GM21360 (cell line): ENCODE measurements around the gene SV2C.
"Not testable (repeated sequence)": the region's sequence is repeated elsewhere in the genome, so short reads cannot be mapped to it uniquely, and the experiment has no call there.

Experiments
- ATAC-seq: cut with Tn5 transposase; IDR thresholded peaks from one replicate; pipeline ENCODE4 v1.9.1; 2021; ENCODE audit warnings: mild to moderate bottlenecking, moderate library complexity; ENCODE audit not compliant: unreplicated experiment

SV2C gene

DNA sequence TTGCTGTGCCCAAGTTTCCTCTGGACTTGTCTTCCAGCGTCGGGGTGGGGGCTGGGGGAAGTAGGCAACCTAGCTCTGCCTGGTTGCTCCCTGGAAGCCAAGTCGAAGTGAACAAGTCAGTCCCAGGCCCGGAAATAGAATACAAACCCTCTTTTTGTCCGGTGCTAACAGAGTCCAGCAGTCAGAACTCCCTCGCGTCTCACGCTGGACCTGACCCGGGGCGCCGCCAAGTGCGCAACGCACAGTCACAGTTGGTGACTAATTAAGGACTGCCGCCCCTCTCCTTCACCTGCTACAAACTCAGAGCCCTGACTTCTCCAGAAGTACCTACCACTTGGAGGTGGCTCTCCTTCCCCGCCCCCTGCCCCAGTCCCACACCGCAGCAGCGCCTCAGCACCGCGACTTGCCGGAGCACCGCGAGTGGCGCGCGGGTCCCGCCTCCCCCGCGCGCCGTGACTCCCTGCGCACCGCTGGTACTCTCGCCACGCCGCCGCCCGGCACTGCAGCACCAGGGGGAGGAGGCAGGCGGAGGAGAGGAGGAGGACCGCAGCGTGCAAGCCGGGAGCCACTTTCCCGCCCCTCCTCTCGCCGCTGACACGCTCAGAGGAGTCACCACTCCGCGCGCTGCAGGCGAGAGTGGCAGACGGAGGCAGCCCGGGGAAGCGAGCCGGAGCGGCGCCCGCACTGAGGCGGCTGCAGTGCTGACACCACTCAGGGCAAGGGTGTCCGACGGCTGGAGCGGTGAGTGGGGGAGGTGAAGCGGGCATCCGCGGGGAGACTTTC lies at the start of gene SV2C:
Gene SV2C, plus strand, starts transcription at position 612 of the 783 bp plus-strand sequence. CDS start 48,368 bp downstream, outside the sequence.
- no peak for ATAC-seq

DNA sequence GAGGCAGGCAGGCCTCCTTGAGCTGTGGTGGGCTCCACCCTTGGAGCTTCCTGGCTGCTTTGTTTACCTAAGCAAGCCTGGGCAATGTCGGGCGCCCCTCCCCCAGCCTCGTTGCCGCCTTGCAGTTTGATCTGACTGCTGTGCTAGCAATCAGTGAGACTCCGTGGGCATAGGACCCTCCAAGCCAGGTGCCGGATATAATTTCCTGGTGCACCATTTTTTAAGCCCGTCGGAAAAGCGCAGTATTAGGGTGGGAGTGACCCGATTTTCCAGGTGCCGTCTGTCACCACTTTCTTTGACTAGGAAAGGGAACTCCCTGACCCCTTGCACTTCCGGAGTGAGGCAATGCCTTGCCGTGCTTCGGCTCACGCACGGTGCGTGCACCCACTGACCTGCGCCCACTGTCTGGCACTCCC lies 45.4 kb upstream of the SV2C start:
- not testable (repeated sequence) for ATAC-seq

- no peak for ATAC-seq
These were observed 45.0 kb upstream of the SV2C start for GRCh38 chr5:76038212-76038611.

- ATAC-seq, result no peak
These were observed 42.4 kb upstream of the SV2C start for GRCh38 chr5:76040806-76041205.

- ATAC-seq, result no peak
These were observed 41.3 kb upstream of the SV2C start for GRCh38 chr5:76041863-76042262.

DNA sequence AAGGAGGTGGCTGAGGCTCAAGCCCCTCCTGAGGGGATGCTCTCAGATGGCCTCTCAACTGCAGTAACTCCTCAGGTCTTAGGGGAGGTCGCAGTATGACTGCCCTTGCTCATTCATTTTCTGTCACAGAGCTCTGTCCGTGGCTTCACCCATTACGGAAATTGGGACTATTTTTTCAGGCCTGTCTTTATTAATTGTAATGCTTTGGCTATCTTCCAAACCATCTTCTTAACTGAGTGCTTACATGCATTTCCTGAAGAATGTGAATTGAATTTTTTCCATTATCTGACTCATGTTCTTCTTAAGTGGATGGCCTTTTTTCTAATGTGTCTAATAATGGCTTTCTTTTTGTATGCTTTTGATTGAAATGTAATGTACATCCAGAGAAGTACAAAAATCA lies 36.4 kb upstream of the SV2C start:
- ATAC-seq, result no peak

DNA sequence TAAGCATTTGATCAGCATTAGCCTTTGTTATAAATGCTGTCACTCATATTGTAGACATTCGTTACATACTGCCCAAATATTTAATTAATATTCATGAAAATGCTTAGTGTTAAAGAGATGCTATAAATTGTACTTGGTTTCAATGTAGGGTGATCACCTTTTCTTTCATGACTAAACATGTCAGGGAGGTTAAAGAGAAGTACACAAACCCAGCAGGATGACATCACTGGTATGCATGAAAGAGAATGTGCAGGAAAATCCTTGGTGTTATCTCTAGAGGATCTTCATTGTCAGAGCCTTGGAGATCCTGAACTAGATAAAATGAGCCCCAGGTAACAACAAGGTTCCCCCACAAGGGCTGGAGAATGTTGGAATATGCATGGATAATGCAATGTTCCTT lies 33.0 kb upstream of the SV2C start:
- no peak for ATAC-seq

DNA sequence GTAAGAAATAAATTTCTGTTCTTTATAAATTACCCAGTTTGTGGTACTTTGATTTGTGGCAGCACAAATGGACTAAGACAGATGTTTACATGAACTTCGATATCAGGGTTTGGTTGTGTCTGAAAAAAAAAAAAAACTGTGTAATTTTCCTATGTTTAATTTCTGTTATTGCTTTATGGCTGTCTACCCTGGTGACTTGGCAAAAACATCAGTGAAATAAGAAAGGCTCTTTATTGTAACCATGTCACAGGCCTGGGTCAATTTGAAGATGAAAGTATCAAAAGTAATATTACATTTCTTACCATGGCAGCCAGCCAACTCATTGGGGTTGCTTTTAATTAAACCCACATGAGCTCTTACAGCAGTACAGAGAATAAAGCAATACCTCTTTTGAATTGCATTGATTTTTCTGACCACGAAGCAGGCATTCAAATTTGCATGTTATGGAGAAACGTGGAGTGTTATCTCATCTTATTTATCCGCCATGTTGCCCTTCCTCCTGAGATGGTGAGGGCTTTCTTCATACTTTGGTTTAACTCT lies 20.6 kb upstream of the SV2C start:
- ATAC-seq, result no peak

DNA sequence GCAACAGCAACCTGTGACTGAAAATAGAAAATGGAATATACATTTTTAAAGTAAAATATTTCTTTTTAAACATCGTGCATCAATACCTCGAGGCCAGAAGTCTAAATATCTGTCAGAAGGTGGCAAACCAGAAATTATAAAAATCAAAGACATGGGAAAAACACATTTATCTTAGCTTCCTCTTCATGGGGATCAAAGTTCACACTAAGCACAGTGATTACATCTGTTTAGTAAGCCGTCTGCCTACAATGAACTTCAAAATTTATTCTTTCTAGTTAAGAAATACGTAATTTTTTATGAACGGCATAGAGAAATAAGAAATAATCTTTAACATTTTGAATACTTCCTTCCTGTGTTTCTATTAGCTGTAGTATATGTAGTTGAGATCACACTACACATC lies 17.9 kb upstream of the SV2C start:
- ATAC-seq, result no peak

- no peak for ATAC-seq
These were observed 14.0 kb upstream of the SV2C start for GRCh38 chr5:76069061-76069735.

DNA sequence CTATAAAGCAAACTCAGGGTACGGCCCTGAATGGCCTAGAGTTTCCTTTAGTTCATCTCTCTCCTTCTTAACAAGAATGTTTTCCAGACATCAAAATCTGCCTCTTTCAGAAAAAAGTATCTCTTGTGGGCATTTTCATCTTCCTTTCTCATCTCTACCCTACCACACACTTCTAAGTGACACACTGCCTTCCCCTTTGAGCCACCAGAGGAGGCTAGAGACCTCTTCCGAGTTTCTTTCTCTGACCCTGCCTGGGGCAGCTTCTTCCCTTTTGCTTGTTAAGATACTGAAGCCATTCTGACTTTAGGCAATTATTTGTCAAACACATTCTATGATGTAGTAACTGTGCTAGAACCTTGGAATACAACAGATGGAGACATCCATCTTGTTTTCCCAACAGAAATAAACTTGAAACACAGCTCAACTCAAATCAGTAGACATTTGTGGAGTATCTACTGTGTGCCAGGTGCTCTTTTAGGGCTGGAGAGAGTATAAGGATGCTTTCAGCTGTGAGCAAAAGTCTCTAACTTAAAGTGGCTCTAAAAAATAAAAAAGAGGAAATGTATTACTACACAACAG lies 8.6 kb upstream of the SV2C start:
- ATAC-seq, result no peak

DNA sequence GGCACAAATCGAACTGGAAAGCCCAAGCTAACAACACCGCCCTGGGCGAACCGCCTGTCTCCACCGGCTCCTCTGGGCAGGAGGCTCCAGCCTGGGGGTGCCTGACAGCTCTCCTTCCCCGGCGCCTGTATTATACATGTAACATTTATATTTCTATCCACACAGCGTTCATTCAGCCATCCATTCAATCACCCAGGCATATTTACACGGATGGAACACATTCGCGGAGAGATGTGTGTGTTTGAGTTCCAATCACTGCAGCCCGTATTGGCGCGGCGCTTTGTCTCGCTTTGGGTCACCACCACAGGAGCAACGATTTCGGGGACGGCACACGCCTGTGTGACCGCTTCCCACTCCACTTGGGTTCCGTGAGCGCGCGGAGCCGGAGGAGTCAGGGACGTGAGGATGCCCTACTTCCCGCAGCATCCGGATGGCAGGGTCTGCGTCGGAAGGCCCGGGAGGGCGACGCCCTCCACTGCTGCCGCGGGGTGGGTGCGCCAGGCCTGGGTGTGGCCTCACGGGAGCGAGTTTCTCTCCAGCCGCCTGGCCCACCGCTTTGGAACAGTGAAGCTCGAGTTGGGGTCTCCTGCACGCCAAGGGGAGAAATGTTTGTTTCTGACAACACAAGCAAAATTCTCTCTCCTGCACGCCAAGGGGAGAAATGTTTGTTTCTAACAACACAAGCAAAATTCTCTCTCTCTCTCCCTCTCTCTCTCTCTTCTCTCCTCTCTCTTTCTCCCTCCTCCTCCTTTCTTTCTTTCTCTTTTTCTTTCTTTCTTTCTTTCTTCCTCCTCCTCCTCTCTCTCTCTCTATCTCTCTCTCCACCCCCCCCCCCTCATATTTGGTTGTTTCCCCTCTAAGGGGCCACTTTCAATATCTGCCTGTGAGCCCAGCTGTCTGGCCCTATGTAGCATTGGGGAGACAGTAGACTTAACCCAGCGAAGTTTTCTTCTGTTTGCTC lies 1.1 kb upstream of the SV2C start:
- no peak for ATAC-seq

- ATAC-seq, result no peak
These were observed 642 bp downstream of the SV2C start for GRCh38 chr5:76083555-76084495.

DNA sequence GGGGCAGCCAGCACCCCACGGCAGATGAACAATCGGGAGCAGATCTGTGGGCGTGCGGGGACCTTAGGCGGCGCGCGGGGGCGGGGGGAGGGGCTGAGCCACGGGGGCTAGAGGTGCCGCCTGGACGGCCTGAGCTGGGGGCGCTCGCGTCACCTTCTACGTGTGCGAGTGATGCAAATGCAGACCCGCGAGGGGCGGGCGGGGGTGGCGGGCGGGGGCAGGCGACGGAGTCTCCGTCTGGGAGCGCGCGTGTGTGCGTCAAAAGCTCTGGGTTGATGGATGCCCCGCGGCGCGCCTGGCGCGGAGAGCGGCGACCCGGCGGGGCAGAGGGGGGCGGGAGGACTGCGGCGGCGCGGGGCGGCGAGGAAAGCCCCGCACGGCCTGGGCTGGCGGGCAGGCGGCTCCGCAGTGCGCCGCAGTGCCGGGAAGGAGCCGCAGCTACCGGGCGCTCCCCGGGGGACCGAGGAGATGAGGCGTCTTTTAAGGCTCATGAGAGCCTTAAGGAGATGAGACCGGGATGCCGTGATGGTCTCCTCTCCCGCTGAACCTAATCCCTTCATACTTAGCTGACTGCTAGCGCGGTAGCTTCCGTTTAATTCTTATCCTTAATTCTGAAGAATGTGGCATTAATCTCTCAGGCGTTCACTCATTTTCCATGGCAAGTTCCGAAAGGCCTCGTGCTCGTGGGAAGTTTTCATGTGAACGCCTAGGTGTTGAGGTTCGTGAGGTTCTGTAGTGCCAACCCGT lies 1.5 kb downstream of the SV2C start:
- ATAC-seq, result no peak

GRCh38 chr5:76085243-76085579 lies 2.0 kb downstream of the SV2C start:
- ATAC-seq, result no peak

DNA sequence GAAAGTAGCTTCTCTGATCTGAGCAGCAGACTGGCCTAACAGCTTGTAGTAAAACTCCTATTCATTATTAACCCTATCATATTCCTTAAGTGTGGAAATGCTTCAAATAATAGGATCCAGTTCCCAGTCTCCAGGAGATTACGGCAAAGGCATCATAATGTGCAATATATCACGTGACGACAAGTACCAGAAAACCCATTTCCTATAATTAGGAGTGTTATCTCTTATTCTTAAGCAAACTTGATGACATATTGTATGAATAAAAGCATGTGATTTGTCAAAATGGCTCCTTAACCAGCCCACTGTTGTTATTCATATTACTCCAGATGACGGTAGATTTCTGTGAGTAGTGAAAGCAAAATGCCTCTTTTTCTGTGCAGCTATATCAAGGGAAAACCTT lies 2.9 kb downstream of the SV2C start:
- no peak for ATAC-seq

DNA sequence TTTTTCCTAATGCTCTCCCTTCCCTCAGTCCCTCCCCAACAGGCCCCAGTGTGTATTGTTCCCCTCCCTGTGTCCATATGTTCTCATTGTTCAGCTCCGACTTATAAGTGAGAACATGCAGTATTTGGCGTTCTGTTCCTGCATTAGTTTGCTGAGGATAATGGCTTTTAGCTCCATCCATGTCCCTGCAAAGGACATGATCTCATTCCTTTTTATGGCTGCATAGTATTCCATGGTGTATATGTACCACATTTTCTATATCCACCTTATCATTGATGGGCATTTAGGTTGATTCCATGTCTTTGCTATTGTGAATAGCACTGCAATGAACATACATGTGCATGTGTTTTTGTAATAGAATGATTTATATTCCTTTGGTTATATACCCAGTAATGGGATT lies 6.0 kb downstream of the SV2C start:
- ATAC-seq, result not testable (repeated sequence)

DNA sequence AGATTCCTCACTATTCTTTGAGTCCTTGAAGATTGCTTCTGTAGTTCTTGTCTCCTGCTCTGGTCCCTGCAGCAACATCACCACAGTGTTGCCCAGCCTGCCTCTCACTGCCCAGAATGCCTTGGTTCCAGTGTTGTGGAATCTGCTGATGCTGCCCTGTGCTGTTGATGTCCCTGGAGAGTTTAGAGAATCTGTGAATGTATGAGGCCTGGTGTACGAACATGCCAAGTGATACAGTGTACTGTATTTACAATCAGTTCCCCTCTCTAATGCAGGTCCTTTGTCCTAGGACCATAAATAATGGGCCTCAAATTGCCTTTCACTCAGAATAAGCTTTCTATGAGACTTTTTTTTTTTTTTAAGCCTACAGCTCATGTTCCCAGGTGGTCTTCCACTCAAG lies 8.2 kb downstream of the SV2C start:
- ATAC-seq, result no peak

DNA sequence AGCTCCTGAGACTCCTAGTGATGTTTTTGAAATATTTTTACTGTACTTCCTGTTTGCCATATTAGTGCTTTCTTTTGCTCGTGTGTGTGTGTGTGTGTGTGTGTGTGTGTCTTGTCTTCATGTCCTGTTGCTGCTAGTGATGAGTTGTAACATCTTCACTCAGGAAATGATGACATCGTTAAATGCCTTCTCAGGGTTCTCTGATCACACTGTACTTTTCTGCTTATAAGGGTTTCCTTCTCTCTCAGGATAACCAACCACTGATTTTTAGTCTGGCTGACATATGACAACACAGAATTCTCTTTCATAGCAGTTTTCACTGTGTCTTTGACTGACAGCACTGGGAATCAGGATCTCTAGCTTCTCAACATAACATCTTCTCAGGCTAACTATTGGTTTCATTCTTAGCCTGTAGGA lies 16.1 kb downstream of the SV2C start:
- ATAC-seq, result peak; percentile 83
